ENCODE data around the gene CNOT1. TPM values are rescaled to one million over a fixed set of nuclear protein-coding genes. Genes with fewer than 3 reads are reported as not detected.

The CNOT1 gene
- total and polyA plus RNA-seq, 10 of the 15 experiments (the other 5 are each of a cell fraction or from before 2014, with no cell fraction given), result 101 to 246 (median 175) TPM

DNA sequence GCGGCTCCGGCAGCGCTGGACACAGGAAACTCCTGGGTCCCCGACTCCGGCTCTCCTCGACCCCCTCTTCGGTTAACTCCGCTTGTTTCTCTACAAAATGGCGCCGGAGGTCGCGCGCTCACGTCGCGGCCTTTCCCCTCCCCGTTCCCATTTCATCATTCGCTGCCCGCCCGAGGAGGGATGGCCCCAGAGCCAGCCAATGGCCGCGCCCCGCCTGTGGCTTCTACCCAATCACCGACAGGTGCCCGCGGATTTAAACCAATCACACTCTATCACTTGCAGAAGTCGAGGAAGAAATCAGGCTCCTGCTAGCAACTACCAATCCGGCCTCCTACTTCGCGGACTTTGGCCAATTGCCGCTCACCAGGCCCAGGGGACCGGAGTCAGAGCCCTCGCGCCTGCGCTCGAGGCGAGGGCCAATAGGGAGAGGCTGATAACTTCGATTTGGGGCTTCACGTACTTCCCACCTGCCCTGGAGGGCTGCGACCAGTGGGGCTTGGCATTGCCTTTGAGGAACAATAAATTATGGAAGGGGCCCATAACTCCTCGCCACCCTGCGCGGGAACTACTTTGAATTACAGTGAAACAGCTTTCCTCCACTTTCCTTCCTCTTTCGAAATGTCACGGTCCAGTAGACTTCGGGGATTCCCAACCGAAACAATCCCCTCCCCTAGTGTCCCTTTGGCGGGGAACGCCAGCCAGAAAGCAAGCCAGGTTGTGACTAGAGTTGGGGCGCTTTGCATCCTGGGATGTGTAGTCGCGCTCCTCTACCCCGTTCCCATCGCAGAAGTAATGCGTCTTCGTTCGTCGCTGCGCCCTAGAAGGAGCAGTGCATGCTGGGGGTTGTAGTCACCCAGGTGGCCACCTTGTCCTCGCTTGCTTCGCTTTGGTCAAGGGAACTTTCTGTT is at the start of gene CNOT1 (continued):
- TF ChIP-seq, protein P1, sequence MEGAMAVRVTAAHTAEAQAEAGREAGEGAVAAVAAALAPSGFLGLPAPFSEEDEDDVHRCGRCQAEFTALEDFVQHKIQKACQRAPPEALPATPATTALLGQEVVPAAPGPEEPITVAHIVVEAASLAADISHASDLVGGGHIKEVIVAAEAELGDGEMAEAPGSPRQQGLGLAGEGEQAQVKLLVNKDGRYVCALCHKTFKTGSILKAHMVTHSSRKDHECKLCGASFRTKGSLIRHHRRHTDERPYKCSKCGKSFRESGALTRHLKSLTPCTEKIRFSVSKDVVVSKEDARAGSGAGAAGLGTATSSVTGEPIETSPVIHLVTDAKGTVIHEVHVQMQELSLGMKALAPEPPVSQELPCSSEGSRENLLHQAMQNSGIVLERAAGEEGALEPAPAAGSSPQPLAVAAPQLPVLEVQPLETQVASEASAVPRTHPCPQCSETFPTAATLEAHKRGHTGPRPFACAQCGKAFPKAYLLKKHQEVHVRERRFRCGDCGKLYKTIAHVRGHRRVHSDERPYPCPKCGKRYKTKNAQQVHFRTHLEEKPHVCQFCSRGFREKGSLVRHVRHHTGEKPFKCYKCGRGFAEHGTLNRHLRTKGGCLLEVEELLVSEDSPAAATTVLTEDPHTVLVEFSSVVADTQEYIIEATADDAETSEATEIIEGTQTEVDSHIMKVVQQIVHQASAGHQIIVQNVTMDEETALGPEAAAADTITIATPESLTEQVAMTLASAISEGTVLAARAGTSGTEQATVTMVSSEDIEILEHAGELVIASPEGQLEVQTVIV (IDR thresholded peaks at IDR 0.05; ENCODE audit: borderline replicate concordance, partially characterized antibody), result peak; percentile 97
- TF ChIP-seq ETV6 (conservative IDR thresholded peaks at IDR 0.05 in 1 of 2, IDR thresholded peaks at IDR 0.05 in 1 of 2; ENCODE audit: borderline replicate concordance in 1 of 2, low read depth in 1 of 2) (no peak), NBN (IDR thresholded peaks at IDR 0.05) (peak; percentile 69), TCF7 (IDR thresholded peaks at IDR 0.05; ENCODE audit: borderline replicate concordance) (0 out of 2 replicates have a peak, but pooled peaks have one; percentile 27), BACH1 (IDR thresholded peaks at IDR 0.05; ENCODE audit: borderline replicate concordance) (no peak; the same call in 1 of the 2 replicates), SREBF1 (IDR thresholded peaks at IDR 0.05; ENCODE audit: low read length) (peak; percentile 90), BRCA1 (IDR thresholded peaks at IDR 0.05; ENCODE audit: low read depth, low read length) (no peak), BMI1 (IDR thresholded peaks at IDR 0.05; ENCODE audit: borderline replicate concordance) (no peak; the same call in 1 of the 2 replicates), SMARCA5 (IDR thresholded peaks at IDR 0.05) (peak; percentile 96), YBX1 (IDR thresholded peaks at IDR 0.05) (no peak), NFYB (IDR thresholded peaks at IDR 0.05; ENCODE audit: insufficient read depth, low read depth, low read length) (peak; percentile 99), NRF1 (conservative IDR thresholded peaks at IDR 0.05; ENCODE audit: low read depth, low read length) (peak; percentile 86), SREBF2 (IDR thresholded peaks at IDR 0.05; ENCODE audit: low read length) (no peak), SMAD5 (IDR thresholded peaks at IDR 0.05; ENCODE audit: low read depth) (no peak; the same call in 1 of the 2 replicates), MXI1 (IDR thresholded peaks at IDR 0.05; ENCODE audit: low read depth, low read length) (peak; percentile 18), SPI1 (IDR thresholded peaks at IDR 0.05; ENCODE audit: borderline replicate concordance, insufficient read depth, low read depth, low read length) (peak; percentile 16; the same call in 1 of the 2 replicates), BCL11A (IDR thresholded peaks at IDR 0.05; ENCODE audit: low read depth, low read length) (no peak), SUZ12 (IDR thresholded peaks at IDR 0.05; ENCODE audit: unreplicated experiment) (no peak)
- TF ChIP-seq, protein P2, sequence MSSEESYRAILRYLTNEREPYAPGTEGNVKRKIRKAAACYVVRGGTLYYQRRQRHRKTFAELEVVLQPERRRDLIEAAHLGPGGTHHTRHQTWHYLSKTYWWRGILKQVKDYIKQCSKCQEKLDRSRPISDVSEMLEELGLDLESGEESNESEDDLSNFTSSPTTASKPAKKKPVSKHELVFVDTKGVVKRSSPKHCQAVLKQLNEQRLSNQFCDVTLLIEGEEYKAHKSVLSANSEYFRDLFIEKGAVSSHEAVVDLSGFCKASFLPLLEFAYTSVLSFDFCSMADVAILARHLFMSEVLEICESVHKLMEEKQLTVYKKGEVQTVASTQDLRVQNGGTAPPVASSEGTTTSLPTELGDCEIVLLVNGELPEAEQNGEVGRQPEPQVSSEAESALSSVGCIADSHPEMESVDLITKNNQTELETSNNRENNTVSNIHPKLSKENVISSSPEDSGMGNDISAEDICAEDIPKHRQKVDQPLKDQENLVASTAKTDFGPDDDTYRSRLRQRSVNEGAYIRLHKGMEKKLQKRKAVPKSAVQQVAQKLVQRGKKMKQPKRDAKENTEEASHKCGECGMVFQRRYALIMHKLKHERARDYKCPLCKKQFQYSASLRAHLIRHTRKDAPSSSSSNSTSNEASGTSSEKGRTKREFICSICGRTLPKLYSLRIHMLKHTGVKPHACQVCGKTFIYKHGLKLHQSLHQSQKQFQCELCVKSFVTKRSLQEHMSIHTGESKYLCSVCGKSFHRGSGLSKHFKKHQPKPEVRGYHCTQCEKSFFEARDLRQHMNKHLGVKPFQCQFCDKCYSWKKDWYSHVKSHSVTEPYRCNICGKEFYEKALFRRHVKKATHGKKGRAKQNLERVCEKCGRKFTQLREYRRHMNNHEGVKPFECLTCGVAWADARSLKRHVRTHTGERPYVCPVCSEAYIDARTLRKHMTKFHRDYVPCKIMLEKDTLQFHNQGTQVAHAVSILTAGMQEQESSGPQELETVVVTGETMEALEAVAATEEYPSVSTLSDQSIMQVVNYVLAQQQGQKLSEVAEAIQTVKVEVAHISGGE (CRISPR knock-in tag; IDR thresholded peaks at IDR 0.05), result no peak
- TF ChIP-seq, protein P3, sequence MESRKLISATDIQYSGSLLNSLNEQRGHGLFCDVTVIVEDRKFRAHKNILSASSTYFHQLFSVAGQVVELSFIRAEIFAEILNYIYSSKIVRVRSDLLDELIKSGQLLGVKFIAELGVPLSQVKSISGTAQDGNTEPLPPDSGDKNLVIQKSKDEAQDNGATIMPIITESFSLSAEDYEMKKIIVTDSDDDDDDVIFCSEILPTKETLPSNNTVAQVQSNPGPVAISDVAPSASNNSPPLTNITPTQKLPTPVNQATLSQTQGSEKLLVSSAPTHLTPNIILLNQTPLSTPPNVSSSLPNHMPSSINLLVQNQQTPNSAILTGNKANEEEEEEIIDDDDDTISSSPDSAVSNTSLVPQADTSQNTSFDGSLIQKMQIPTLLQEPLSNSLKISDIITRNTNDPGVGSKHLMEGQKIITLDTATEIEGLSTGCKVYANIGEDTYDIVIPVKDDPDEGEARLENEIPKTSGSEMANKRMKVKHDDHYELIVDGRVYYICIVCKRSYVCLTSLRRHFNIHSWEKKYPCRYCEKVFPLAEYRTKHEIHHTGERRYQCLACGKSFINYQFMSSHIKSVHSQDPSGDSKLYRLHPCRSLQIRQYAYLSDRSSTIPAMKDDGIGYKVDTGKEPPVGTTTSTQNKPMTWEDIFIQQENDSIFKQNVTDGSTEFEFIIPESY (IDR thresholded peaks at IDR 0.05), result no peak
- TF ChIP-seq, protein P4, sequence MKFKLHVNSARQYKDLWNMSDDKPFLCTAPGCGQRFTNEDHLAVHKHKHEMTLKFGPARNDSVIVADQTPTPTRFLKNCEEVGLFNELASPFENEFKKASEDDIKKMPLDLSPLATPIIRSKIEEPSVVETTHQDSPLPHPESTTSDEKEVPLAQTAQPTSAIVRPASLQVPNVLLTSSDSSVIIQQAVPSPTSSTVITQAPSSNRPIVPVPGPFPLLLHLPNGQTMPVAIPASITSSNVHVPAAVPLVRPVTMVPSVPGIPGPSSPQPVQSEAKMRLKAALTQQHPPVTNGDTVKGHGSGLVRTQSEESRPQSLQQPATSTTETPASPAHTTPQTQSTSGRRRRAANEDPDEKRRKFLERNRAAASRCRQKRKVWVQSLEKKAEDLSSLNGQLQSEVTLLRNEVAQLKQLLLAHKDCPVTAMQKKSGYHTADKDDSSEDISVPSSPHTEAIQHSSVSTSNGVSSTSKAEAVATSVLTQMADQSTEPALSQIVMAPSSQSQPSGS (IDR thresholded peaks at IDR 0.05; ENCODE audit: low read length), result no peak
